Jurkat, Clone E6-1 (cell line): Measurements from ENCODE around the gene SLC66A1.
A peak's percentile ranks its signal among the peaks of the same experiment; 100 is the strongest.
"Not testable (repeated sequence)": the region's sequence is repeated elsewhere in the genome, so short reads cannot be mapped to it uniquely, and the experiment has no call there.

ENCODE experiments used
- DNase-seq: peaks from one replicate; pipeline ENCODE4 v3.0.0-alpha.2; 2011; ENCODE audit warnings: low read depth, low spot score
- H3K4me3 ChIP-seq: 2 replicates; pipeline ENCODE4 v1.5.1; 2011; ENCODE audit warnings: mild to moderate bottlenecking, low read length, control low read depth, moderate library complexity

Gene SLC66A1

DNA sequence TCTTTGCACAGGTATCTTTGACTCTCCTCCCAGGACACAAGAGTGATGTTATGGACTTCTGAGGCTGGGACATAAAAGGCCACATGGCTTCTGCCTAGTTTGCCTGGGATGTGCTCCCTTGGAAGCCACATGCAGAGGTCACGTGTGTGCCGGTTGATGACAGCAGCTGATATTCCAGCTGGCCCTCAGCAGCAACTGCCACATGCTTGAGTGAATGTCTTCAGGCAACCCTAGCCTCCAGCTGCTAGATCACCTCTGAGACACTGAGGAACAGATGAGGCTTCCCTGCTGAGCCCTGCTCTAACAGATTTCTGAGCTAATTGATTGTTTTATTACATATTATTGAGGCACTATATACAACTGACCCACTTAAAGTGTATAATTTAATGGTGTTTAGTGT, 11.9 kb upstream of the SLC66A1 start:
- DNase-seq: no peak
- H3K4me3 ChIP-seq: no peak overlapping the region

DNA sequence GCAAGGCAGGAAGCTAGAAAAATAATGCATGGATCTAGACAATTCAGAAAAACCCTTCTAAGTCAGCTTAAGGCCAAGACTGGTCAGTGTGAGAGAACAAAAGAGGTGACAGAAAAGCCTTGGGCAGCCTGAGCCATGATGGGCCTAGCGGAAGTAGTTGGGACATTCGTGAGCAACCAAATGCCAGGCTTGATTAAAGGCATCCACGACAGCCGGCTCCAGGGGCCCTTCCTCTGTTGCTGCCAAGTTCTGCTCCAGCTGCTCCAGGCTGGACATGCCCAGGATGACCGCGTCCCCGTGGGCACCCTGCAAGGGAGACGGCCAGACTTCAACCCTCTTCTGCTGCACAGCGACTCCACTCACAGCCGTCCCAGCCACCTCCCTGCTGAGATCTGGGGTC, 8.0 kb upstream of the SLC66A1 start:
- DNase-seq, H3K4me3 ChIP-seq: not testable (repeated sequence)

DNA sequence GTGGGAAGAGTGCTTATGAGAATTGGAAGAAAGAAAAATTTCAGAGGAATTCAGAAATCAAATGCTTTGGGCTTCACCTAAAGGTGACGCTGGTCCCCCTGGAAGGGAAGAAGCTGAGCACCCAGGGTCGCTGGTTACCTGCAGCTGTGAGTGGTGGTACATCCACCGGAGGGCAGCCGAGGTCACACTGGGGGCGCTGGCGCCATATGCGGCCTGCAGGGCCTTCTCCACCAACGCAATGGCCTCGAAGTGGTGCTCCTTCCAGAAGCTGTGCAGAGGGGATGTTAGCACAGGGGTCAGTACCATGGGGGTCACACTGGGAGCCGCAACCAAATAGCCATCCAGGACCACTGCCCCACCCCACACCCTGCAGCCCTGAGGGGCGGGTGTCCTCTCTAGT, 6.2 kb upstream of the SLC66A1 start:
- no peak for DNase-seq

DNA sequence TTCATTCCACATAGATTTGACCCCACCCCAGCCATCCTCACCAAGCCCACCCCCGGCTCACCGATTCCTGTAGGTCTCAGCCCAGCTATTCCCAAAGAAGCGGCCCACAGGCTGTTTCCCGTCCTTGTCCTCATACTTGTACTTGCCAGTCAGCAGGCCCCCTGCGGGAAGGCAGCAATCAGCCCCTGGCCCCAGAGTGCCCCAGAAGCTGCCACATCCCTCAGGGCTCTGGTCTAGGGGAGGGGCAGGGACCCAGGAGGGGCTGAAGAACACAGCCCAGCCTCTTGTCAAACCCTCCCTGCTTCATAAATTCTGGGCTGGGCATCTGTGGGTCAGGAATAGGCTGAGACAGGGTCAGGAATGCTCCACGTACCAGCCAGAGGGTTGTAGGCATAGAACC, 5.2 kb upstream of the SLC66A1 start:
- H3K4me3 ChIP-seq: no peak overlapping the region
- DNase-seq: no peak

More for the DNA sequence above, 6.2 kb upstream of the SLC66A1 start:
- no peak overlapping the region for H3K4me3 ChIP-seq

DNA sequence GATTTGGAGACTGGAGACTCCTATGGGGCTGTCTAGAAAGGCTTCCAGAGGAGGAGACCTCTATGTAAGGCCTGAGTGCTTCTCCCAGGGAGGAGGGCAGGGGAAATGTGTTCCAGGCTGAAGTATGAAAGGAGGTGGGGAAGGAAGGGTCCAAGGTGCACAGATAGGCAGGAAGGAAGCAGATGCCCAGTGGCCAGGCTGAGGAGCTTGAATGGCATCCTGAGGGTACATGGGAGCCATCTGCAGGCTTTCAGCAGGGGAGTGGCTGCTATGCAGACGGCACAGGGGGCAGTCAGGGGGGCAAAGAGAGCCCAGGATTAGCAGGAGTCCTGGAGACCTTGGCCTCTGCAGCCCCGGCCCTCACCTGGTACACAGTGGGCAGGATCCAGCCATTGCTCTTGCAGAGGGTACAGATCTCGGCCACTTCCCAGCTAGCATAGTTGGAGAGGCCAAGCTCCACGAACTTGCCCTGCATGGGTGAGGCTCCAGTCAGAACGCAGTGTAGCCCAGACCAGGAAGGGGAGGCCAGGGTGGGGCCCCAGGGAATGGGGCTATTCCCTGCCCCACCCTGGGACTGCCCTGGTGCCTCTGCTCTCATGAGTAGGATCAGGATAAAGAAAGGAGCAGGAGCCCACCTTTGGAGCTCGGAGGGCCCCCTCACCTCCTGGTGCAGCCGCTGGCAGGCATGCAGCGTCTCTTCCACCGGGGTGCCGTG, 4.2 kb upstream of the SLC66A1 start:
- H3K4me3 ChIP-seq: no peak overlapping the region

DNA sequence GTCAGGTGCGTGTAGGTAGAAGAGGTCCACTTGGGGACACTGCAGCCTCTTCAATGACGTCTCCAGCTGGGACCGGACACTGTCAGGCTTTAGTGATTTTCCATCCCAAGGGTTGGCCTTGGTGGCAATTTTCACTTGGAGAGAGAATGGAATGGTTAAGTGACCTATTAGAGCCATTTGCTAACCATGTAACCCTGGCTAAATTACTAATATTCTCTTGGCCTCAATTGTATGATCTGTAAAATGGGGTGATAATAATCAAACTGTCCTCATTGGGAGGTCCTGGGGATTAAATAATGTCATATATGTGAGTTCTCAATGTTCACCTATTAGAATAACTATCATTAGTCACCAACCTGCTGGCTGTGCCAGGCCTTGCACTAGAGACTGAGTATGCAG, 3.6 kb upstream of the SLC66A1 start:
- no peak overlapping the region for H3K4me3 ChIP-seq
- DNase-seq: no peak

More for the DNA sequence above, 4.2 kb upstream of the SLC66A1 start:
- no peak for DNase-seq

DNA sequence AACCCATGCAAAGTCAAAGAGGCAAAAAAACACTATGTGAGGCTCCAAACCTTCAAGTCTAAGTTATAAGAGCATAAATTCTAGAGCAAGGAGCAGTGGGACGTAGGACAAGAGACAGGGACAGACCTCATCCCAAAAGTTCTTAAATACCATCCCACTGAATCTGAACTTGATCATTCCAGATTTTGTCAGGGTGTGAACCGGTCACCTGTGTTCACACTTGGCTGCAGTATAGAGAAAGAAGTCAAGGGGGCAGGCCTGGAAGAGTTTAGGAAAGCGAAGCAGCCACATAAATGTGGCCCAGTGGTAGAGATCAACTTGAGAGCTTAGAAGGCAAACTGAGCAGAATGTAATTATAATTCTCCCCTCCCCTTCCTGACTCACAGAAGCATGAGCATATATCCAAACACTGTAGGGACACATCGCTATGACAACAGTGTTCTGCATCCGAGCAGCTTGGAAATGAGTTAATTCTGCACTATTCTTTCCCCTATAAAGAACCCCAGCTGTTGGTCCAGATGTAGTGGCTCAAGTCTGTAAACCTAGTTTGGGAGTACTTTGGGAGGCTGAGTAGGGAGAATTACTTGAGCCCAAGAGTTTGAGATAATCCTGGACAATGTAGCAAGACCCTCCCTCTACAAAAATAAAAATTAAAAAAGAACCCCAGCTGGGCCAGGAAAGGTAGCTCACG, 2.9 kb upstream of the SLC66A1 start:
- H3K4me3 ChIP-seq: no peak overlapping the region
- DNase-seq: no peak

DNA sequence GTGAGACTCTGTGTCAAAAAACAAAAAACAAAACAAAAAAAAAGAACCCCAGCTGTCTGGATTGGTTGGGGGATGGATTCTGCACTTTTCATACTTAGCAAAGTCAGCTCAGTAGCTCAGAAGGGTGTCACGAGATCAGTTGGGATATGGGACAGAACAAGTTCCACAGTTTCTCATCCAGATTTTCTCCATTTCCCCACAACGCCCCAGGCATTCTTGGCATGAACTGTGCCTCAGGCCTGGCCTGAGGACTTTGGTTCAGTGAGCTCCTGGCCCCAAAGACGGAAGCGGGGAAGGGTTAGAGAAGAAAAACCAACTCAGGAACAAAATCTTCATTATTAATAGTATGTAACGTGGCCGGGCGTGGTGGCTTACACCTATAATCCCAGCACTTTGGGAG, 2.1 kb upstream of the SLC66A1 start:
- no peak overlapping the region for H3K4me3 ChIP-seq
- DNase-seq: no peak

DNA sequence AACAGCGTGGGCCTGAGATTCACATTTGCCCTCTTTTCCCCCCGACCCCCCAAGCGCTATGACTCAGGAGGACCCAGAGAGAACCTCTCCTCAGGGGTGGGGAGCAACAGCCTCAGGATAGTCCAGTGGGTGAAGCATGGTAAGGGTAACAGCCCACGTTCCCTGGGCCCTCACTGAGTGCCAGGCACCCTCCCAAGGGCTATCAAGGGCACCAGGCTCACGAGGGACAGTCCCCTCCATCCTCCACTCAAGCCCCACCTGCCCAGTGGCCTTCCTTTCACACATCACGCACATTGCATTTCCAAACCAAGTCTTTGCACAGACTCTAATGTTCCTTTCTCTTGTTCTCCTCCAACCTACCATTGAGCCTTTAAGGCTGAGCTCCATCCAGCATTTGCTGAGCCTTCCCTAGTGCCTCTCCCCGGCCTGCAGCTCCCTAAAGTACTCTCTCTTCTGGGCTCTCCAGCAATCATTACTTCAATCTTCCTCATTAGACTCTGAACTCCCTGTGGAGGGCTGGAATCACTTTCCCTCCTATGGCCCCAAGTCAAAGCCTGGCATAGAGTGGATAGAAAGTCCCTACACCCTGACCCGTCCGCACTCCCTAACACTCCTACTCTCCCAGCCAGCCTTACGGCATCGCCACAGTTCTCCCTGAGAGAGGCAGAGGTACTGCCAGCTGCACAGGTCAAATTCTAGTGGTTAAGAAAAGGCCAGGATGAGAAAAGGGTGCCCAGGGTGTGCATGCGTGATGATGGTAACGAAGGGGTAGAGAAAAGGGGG, 1.2 kb upstream of the SLC66A1 start:
- no peak for DNase-seq
- H3K4me3 ChIP-seq: peak overlapping the region; percentile 85

DNA sequence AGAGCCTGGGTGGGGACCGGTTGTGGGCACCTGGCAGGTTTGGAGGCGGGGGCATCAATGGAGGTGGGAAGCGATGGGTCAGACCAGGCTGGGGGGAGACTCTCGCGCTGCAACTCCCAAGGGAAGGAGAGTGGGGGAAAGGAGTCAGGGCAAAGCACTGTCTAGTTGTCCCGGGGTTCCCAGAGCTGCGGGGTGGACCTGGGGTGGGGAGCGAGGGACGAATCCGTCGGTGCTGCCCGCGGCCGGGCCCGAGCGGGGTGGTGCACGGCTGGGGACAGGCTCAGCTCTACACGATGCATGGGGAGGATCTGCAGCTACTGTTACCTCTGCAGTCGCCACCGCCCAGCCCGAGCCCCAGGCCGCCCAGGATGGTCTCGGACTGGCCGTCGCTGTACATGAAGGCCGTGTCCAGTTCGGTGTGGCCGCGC, 609 bp upstream of the SLC66A1 start:
- H3K4me3 ChIP-seq: peak overlapping the region; percentile 85
- no peak for DNase-seq

DNA sequence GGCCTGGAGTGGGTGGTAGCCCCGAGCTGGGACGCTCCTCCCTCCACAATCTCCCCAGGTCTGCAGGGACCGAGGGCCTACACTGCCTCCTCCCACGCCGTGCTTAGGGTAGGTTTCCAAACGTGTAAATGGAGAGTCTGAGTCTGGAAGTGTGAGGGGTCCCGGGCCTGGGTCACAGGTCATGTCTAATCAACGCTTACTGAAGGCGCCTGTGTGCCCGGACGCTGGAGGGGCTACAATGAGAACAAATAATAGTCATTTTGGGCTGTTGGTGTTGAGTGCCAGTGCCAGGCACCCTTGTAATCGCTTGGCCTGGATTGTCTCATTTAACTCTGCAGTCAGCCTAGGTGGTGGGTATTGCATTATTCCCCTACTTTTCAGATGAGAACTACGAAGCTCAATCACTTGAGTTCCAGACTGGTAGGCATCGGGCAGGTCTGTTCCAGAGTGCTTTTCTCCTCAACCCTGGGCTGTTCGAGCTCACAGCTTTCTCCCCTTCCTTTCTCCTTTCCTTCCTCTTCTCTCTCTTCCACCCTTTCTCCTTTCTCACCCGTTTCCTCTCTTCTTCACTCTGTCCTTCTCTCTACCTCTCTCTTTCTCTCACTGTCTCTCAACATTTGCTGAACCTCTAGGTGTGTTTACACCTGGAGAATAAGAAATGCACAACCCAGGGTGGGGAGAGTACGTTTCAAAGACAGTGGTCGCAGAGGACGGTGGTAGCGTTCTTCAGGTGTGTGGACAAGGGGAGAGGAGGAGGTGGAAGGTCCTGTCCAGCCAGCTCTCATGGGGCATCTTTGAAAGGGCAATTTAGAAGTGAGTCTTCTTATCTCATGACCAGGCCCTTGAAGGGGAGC, 883 bp downstream of the SLC66A1 start:
- DNase-seq: no peak
- peak overlapping the region; percentile 62 for H3K4me3 ChIP-seq

DNA sequence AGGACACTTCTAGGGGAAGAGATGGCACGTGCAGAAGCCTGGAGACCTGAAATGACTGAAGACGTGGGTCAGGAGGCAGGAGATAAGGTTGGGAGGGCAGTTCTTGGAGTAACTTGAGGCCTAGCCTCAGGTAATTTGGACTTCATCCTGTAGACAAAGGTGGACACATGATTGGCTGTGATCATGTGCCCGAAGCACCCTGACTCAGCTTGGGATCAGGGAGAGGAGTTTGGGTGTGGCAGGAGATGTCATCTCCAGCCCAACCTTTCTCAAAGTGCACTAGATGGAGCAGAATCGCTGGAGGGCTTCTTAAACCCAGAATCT, 1.5 kb downstream of the SLC66A1 start:
- H3K4me3 ChIP-seq: no peak overlapping the region
- no peak for DNase-seq

DNA sequence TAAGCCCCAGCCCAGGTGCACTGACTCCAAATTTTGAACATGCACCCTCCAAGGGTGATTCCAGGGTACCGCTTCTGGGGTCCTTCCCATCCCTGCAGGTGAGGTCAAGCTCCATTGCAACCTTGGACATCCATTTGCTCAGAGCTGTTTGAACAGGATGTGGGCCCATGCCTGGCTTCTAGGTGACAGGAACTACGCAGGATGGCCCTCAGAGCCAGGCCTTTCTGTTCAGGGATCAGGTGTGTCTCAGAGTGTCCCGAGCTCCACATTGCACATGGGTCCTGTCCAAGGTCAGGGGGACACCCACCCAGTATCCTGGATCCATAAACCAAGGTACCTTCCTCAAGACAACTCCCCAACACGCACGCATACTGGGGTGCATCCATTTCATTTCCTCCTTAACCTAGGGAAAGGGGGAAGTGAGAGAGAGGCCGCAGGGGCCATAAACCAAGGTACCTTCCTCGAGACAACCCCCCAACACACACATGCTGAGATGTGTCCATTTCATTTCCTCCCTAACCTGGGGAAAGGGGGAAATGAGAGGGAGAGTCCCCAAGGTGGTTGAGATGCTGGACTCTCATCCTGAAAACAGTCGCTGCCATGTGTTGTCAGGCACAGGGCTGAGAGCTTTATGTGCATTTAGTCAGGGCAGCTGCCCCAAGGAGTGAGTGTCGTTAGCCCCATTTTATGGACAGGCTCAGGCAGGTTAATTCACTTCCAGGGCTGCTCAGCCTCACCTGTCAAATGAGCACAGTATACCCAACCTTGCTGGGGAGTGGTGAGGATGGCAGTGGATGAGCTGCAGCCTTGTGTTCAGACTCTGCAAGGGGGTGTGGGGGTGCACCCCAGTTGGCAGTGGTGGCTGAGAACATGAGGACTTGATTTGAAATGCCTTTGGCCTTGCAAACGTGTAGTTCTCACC, 2.1 kb downstream of the SLC66A1 start:
- no peak overlapping the region for H3K4me3 ChIP-seq
- no peak for DNase-seq

DNA sequence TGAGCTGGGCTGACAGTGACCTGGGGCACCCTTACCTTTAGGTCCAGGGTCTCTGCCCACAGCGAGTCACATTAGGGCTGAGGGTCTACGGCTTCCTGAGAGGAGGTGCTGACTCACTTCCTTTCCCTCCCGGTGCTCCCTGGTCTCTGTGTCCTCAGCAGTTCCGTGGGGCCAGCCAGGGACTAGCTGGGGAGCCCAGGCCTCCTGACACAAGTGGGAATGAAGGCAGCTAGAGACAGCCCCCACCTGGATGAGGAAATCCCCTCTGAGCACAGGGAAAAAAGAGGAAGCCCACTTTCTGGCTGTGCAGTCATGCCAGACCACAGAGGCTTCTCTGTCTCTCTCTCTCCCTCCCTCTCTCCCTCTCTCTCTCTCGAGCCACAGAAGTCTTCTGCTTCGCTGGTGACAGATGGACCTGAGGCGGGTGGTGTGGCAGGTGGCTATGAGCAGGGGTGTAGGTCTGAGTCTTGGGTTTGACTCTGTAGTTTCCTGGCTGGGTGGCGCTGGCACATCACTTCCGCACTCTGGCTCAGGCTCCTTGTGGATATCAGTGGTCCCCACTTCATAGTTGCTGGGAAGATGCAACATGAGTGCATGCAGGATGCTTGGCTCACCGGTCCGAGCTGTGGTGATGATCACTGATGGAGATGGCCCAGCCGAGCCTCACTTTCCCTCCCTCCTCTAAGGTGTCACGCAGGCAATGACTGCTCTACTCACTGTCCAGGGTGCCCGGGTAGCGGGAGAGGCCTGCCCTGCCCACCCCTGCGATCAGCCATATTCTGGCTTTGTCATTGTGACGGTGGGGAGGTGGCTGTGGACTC, 3.5 kb downstream of the SLC66A1 start:
- no peak overlapping the region for H3K4me3 ChIP-seq
- no peak for DNase-seq

DNA sequence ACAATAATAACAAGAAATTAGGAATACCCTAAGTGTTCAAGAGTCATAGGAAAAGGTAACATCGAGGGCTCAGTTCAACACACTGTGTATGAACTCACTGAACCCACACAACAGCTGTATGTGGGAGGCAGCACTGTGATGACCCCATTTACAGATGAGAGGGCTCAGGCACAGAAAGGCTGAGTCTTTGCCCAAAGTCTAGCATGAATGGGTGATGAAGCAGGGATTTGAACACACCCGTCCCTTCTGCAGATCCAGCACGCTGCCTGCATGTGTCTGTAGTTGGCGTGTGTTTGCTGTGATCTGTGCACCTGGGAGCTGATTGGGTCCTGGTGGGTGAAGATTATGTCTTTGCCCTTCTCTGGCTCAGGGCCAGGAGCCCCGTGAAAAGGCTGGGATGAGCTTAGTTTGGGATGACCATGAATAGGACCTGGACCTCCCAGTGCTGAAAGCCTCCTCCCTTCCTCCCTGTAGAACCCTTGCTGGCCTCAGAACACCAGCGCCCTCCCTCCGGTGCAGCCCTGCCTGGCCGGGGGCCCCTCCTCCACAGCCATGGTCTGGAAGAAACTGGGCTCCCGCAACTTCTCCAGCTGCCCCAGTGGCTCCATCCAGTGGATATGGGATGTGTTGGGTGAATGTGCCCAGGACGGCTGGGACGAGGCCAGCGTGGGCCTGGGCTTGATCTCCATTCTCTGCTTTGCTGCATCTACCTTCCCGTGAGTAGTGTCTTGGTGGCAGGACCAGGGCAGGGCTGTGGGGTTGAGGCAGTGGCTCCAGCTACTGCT, 5.2 kb downstream of the SLC66A1 start:
- DNase-seq: no peak
- H3K4me3 ChIP-seq: no peak overlapping the region

DNA sequence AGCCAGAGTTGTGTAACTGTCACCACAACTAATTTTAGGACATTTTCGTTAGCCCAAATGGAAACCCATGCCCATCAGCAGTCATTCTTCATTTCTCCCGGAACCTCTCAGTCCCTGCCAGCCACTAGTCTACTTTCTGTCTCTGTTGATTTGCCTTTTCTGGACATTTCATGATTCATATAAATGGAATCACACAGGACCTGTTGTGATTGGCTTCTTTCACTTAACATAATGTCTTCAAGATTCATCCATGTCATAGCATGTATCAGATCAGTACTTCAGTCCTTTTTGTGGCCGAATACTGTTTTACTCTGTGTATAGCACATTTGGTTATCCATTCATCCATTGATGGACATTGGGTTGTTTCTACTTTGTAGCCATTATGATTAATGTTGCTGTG, 7.1 kb downstream of the SLC66A1 start:
- H3K4me3 ChIP-seq: no peak overlapping the region

DNA sequence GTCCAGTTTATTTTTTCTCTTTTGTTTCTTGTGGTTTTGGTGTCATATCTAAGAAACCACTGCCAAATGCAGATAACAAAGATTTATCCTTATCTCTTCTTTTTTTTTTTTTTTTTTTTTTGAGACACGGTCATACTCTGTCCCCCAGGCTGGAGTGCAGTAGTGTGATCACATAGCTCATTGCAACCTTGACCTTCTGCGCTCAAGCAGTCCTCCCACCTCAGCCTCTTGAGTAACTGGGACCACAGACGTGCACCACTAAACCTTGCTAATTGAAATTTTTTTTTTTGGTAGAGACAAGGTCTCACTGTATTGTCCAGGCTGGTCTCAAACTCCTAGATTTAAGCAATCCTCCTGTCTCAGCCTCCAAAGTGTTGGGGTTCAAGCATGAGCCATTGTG, 8.9 kb downstream of the SLC66A1 start:
- no peak for DNase-seq
- no peak overlapping the region for H3K4me3 ChIP-seq

More for the DNA sequence above, 7.1 kb downstream of the SLC66A1 start:
- DNase-seq: no peak
